Neuronal stem cell (in vitro differentiated cells): ENCODE data around the gene PCDHA3.
"Not testable (repeated sequence)": the region's sequence is repeated elsewhere in the genome, so short reads cannot be mapped to it uniquely, and the experiment has no call there.

Experiments used
- DNase-seq: peaks from one replicate; pipeline ENCODE4 v3.0.0-alpha.2; 2013; ENCODE audit warnings: low spot score
- H2AFZ ChIP-seq: one replicate; pipeline ENCODE4 v1.6.1; 2013; ENCODE audit warnings: mild to moderate bottlenecking, low read length, inconsistent platforms
- H2AK5ac ChIP-seq: 2 replicates; pipeline ENCODE4 v1.6.1; 2013; ENCODE audit warnings: low read depth, mild to moderate bottlenecking, inconsistent platforms, low read length, moderate library complexity, mixed read lengths
- H2BK120ac ChIP-seq: 2 replicates; pipeline ENCODE4 v1.6.1; 2013; ENCODE audit warnings: low read depth, mild to moderate bottlenecking, inconsistent platforms, low read length, moderate library complexity, mixed read lengths
- H2BK12ac ChIP-seq: one replicate; pipeline ENCODE4 v1.6.1; 2013; ENCODE audit warnings: low read length, inconsistent platforms
- H2BK15ac ChIP-seq: 2 replicates; pipeline ENCODE4 v1.6.1; 2013; ENCODE audit warnings: mild to moderate bottlenecking, low read length, inconsistent platforms, mixed read lengths
- H2BK5ac ChIP-seq: one replicate; pipeline ENCODE4 v1.6.1; 2013; ENCODE audit warnings: inconsistent platforms, mild to moderate bottlenecking, low read length, moderate library complexity
- H3K14ac ChIP-seq: one replicate; pipeline ENCODE4 v1.6.1; 2013; ENCODE audit warnings: low read length, inconsistent platforms
- H3K18ac ChIP-seq: 2 replicates; pipeline ENCODE4 v1.6.1; 2013; ENCODE audit warnings: low read length, inconsistent platforms
- H3K23ac ChIP-seq: 2 replicates; pipeline ENCODE4 v1.6.1; 2013; ENCODE audit warnings: low read depth, mild to moderate bottlenecking, mixed read lengths, low read length, inconsistent platforms; ENCODE audit not compliant: poor library complexity
- H3K27ac ChIP-seq: replicated peaks from 3 replicates; pipeline ENCODE4 v1.5.1; 2013; ENCODE audit warnings: low read length, inconsistent platforms
- H3K27me3 ChIP-seq, 3 experiments: 2 replicates each; pipeline ENCODE4 v1.6.1; 2013; ENCODE audit warnings: low read length in 3 of 3, mild to moderate bottlenecking in 2 of 3, inconsistent platforms in 1 of 3, low read depth in 1 of 3, mixed read lengths in 1 of 3, moderate library complexity in 1 of 3; ENCODE audit not compliant: control insufficient read depth in 3 of 3, insufficient read depth in 3 of 3
- H3K36me3 ChIP-seq, 2 donors: replicated peaks in 1 of 2; 2 replicates each; pipeline ENCODE4 v1.6.1; 2013; ENCODE audit warnings: low read length in 2 of 2; ENCODE audit not compliant: control insufficient read depth in 2 of 2, insufficient read depth in 2 of 2
- H3K4ac ChIP-seq: 2 replicates; pipeline ENCODE4 v1.6.1; 2013; ENCODE audit warnings: inconsistent platforms, mild to moderate bottlenecking, low read length, moderate library complexity
- H3K4me1 ChIP-seq, 2 donors: 1 replicate in 1 of 2; 2 replicates in 1 of 2; pipeline ENCODE4 v1.6.1; 2013; ENCODE audit warnings: low read length in 2 of 2, low read depth in 1 of 2; ENCODE audit not compliant: control insufficient read depth in 2 of 2, insufficient read depth in 1 of 2
- H3K4me2 ChIP-seq: one replicate; pipeline ENCODE4 v1.6.1; 2013; ENCODE audit warnings: mild to moderate bottlenecking, low read length, inconsistent platforms; ENCODE audit not compliant: insufficient read depth, poor library complexity, severe bottlenecking
- H3K4me3 ChIP-seq, 2 donors: 2 replicates each; pipeline ENCODE4 v1.5.1; 2013; ENCODE audit warnings: low read length in 2 of 2, mild to moderate bottlenecking in 2 of 2, inconsistent platforms in 1 of 2, moderate library complexity in 1 of 2
- H3K79me1 ChIP-seq: one replicate; pipeline ENCODE4 v1.6.1; 2013; ENCODE audit warnings: low read depth, mild to moderate bottlenecking, inconsistent platforms, low read length, moderate library complexity
- H3K9ac ChIP-seq: one replicate; pipeline ENCODE4 v1.6.1; 2013; ENCODE audit warnings: mild to moderate bottlenecking, low read depth, low read length, inconsistent platforms; ENCODE audit not compliant: poor library complexity
- H3K9me3 ChIP-seq, 2 donors: replicated peaks in 1 of 2; 2 replicates each; pipeline versions ENCODE3 to v1.6.1; 2013; ENCODE audit warnings: low read length in 2 of 2, mild to moderate bottlenecking in 2 of 2, inconsistent platforms in 1 of 2, low read depth in 1 of 2, mixed read lengths in 1 of 2, moderate library complexity in 1 of 2; ENCODE audit not compliant: control insufficient read depth in 2 of 2, insufficient read depth in 1 of 2
- H4K8ac ChIP-seq: one replicate; pipeline ENCODE4 v1.6.1; 2013; ENCODE audit warnings: low read depth, mild to moderate bottlenecking, inconsistent platforms, low read length, moderate library complexity
- H4K91ac ChIP-seq: one replicate; pipeline ENCODE4 v1.6.1; 2013; ENCODE audit warnings: low read length, low read depth, mild to moderate bottlenecking, inconsistent platforms; ENCODE audit not compliant: poor library complexity
- WGBS, 2 donors: extraction: QIAGEN DNeasy Blood & Tissue Kit; methylation state at CpG; one replicate each; pipeline ENCODE4 v1.1.7; 2013; ENCODE audit warnings: missing lambda C conversion rate in 2 of 2, mixed read lengths in 1 of 2; ENCODE audit not compliant: insufficient read length in 2 of 2, insufficient replicate concordance in 1 of 2; ENCODE audit errors: extremely low coverage in 2 of 2; 5-methylcytosine and 5-hydroxymethylcytosine counted together

Gene PCDHA3

GRCh38 chr5:140842798-140843733, 42.2 kb downstream of the PCDHA3 start:
- Histone ChIP-seq H2AFZ (no peak overlapping the region), H3K4me2 (no peak overlapping the region), H3K9ac (no peak overlapping the region), H2AK5ac (no peak overlapping the region), H2BK12ac (no peak overlapping the region), H3K9me3 (peaks cover 2 to 52% of the 10 kb centered on the region in 2 donors), H3K4me3 (no peak overlapping the region), H3K27me3 (no peaks in the 10 kb centered on the region), H2BK5ac (no peak overlapping the region), H3K36me3 (peaks cover 0 to 15% of the 10 kb centered on the region in 2 donors), H3K23ac (no peak overlapping the region), H3K18ac (no peak overlapping the region), H2BK15ac (no peak overlapping the region), H3K27ac (no peak overlapping the region), H2BK120ac (no peak overlapping the region), H3K4me1 (no peaks in the 10 kb centered on the region), H3K14ac (no peak overlapping the region), H4K91ac (no peak overlapping the region), H4K8ac (no peak overlapping the region), H3K79me1 (no peaks in the 10 kb centered on the region), H3K4ac (no peak overlapping the region)
- WGBS, 2 donors = no CpG with 5 or more reads among the region's 87 CpGs
- no peak for DNase-seq

- not testable (repeated sequence) for H3K14ac ChIP-seq, H2AFZ ChIP-seq, H3K9ac ChIP-seq, H2BK15ac ChIP-seq, H3K18ac ChIP-seq, H4K91ac ChIP-seq, H3K36me3 ChIP-seq, H2BK5ac ChIP-seq, H3K23ac ChIP-seq, H2BK12ac ChIP-seq, H3K4me2 ChIP-seq, H3K4ac ChIP-seq, DNase-seq, H3K4me1 ChIP-seq, H3K79me1 ChIP-seq, H2BK120ac ChIP-seq, H3K27ac ChIP-seq, H3K4me3 ChIP-seq, H2AK5ac ChIP-seq, H3K27me3 ChIP-seq, H4K8ac ChIP-seq
- peaks cover 0 to 40% of the 10 kb centered on the region in 2 donors for H3K9me3 ChIP-seq
- WGBS, 2 donors = no CpG with 5 or more reads among the region's 48 CpGs
Observed at GRCh38 chr5:140848139-140849102, 47.6 kb downstream of the PCDHA3 start, which contains the start of gene PCDHA9. PCDHA9 (plus strand) TSS chr5:140848382; CDS start chr5:140848496, 114 bp downstream.

DNA sequence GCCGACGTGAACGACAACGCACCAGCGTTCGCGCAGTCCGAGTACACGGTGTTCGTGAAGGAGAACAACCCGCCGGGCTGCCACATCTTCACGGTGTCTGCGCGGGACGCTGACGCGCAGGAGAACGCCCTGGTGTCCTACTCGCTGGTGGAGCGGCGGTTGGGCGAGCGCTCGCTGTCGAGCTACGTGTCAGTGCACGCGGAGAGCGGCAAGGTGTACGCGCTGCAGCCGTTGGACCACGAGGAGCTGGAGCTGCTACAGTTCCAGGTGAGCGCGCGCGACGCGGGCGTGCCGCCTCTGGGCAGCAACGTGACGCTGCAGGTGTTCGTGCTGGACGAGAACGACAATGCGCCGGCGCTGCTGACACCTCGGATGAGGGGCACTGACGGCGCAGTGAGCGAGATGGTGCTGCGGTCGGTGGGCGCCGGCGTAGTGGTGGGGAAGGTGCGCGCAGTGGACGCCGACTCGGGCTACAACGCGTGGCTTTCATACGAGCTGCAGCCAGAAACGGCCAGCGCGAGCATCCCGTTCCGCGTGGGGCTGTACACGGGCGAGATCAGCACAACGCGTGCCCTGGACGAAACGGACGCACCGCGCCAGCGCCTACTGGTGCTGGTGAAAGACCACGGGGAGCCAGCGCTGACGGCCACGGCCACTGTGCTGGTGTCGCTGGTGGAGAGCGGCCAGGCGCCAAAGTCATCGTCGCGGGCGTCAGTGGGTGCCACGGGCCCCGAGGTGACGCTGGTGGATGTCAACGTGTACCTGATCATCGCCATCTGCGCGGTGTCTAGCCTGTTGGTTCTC, 49.2 kb downstream of the PCDHA3 start:
- not testable (repeated sequence) for H3K36me3 ChIP-seq, H2BK15ac ChIP-seq, H3K4ac ChIP-seq, H3K4me3 ChIP-seq, H2BK120ac ChIP-seq, H3K79me1 ChIP-seq, DNase-seq, H2BK12ac ChIP-seq, H3K18ac ChIP-seq, H3K4me1 ChIP-seq, H3K27ac ChIP-seq, H2AFZ ChIP-seq, H3K4me2 ChIP-seq, H3K27me3 ChIP-seq, H2BK5ac ChIP-seq, H2AK5ac ChIP-seq, H3K23ac ChIP-seq, H3K14ac ChIP-seq, H3K9ac ChIP-seq, H4K8ac ChIP-seq, H4K91ac ChIP-seq
- no CpG with 5 or more reads among the region's 101 CpGs for WGBS, 2 donors
- H3K9me3 ChIP-seq = peaks cover 0 to 30% of the 10 kb centered on the region in 2 donors
